Occipital lobe (tissue), 3 donors: ENCODE results near the gene DLL4. TPM values are rescaled to one million over a fixed set of nuclear protein-coding genes. Genes with fewer than 3 reads are reported as not detected.

ENCODE experiments used
- DNase-seq: peaks from one replicate; lab custom pipeline; 2025; lab: John Stamatoyannopoulos, UW
- small RNA-seq: library from RNA; depleted of rRNA; stranded (forward); fragments of <200 nt; gene quantifications from one replicate; pipeline ENCODE3, GENCODE V24; 2014
- total RNA-seq: library from RNA; depleted of rRNA; stranded (reverse); fragments of >200 nt; gene quantifications from one replicate; pipeline ENCODE4 v1.2.3, GENCODE V29; 2014

Gene DLL4
- total RNA-seq, 1 donor from 2014 or later = 4.8 TPM

DNA sequence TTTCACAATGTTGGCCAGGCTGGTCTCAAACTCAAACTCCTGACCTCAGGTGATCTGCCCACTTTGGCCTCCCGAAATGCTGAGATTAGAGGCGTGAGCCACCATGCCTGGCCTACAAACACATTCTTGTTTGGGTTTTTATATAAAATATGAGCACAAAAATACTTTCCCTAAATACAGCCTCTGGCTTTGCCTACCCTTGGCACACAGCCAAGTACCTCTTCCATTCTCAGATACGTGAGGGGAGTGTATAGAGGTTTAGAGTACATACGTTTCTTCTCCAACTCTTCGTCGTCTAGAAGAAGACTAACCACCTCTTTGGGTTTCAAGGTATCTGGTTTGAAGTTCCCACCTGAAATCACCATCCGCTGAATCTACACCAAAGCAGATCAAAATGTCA lies 57.7 kb downstream of the DLL4 start:
- DNase-seq = no peak

GRCh38 chr15:40988156-40988555 lies 59.0 kb downstream of the DLL4 start:
- DNase-seq = no peak

Small RNA genes lying within 50 kb of the gene (small RNA-seq; reads per million reads assigned to genes)
- gene ISCA1P4 = not detected

Other genes with a start within 250 kb of the DLL4 start
- gene RAD51, start 234.2 kb upstream of the DLL4 start, total RNA-seq = 0.47 TPM
- gene RMDN3, start 174.1 kb upstream of the DLL4 start, total RNA-seq = 15.0 TPM
- 1.9 TPM for gene GCHFR, start 165.3 kb upstream of the DLL4 start, total RNA-seq
- gene C15orf62, start 159.4 kb upstream of the DLL4 start, total RNA-seq = not detected
- gene ZFYVE19, start 122.3 kb upstream of the DLL4 start, total RNA-seq = 21.8 TPM
- 12.8 TPM for gene DNAJC17, start 121.9 kb upstream of the DLL4 start, total RNA-seq
- gene PPP1R14D, start 100.6 kb upstream of the DLL4 start, total RNA-seq = not detected
- gene SPINT1, start 85.3 kb upstream of the DLL4 start, total RNA-seq = 5.1 TPM
- gene RHOV, start 55.1 kb upstream of the DLL4 start, total RNA-seq = 10.8 TPM
- gene VPS18, start 34.9 kb upstream of the DLL4 start, total RNA-seq = 27.5 TPM
- gene CHAC1, start 24.1 kb downstream of the DLL4 start, total RNA-seq = 4.2 TPM
- gene INO80, start 186.9 kb downstream of the DLL4 start, total RNA-seq = 50.8 TPM